ENCODE data around the gene TIGD7.

DNA sequence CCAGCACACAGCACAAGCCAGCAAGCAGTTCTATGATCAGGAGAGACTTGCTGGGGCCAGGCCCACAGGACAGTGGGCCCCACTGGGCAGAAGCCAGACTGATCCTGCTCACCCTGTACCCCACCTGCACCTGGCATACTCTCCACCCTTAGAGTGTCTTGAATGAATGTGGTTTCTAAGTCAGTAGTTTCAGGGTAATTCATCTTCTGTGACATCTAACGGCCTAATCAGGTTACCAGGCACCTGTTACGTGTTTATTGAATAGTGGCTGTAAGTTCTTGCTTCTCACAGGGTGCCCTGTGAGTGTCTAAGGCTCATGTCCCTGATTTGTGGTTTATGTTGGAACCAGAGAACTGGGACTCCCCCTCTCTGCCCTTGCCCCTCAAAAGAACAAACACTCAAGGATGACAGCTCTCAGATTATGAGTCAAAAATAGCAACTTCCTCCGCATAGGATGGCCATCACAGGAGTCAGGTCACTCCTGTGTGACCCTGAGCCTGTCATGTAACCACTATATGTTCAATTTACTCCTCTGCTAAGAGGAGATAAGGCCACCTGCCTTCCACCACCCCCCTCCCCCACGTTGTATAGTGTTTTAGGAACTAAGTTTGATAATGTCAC lies 43.4 kb upstream of the TIGD7 start:
- TF ChIP-seq, protein P1, sequence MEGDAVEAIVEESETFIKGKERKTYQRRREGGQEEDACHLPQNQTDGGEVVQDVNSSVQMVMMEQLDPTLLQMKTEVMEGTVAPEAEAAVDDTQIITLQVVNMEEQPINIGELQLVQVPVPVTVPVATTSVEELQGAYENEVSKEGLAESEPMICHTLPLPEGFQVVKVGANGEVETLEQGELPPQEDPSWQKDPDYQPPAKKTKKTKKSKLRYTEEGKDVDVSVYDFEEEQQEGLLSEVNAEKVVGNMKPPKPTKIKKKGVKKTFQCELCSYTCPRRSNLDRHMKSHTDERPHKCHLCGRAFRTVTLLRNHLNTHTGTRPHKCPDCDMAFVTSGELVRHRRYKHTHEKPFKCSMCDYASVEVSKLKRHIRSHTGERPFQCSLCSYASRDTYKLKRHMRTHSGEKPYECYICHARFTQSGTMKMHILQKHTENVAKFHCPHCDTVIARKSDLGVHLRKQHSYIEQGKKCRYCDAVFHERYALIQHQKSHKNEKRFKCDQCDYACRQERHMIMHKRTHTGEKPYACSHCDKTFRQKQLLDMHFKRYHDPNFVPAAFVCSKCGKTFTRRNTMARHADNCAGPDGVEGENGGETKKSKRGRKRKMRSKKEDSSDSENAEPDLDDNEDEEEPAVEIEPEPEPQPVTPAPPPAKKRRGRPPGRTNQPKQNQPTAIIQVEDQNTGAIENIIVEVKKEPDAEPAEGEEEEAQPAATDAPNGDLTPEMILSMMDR (IDR thresholded peaks at IDR 0.05; ENCODE audit: low read length), result no peak
- TF ChIP-seq EZH2 (optimal IDR thresholded peaks at IDR 0.05; ENCODE audit: low read depth, low read length) (no peak), EZH2phosphoT487 (IDR thresholded peaks at IDR 0.05; ENCODE audit: low read length) (no peak)

Measured in MM.1S (cell line).